ENCODE measurements around the gene ADGRF4.

DNA sequence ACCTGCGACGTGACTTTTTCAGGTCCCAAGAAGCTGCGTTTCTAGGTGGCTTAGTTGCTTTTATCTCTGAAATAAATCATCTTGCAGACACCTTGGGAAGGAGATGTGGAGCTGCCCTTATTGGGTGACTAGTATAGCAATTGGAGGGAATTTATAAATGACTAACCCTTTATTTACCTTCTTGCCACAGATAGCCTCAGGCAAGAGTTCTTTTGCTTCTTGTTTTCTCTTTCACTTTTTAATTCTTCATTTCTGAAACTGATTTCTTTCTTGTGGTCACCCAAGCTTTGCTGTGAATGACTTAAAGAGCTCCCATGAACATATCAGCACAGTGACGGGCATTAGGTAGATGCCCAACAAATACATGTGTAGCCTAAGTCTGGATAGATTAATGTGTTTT lies 3.0 kb downstream of the ADGRF4 start:
- no peak for TF ChIP-seq ZFX (IDR thresholded peaks at IDR 0.05; ENCODE audit: borderline replicate concordance)
- TF ChIP-seq CTCF (IDR thresholded peaks at IDR 0.05): no peak

All from 22Rv1 (cell line).